GM12878 (cell line): Measurements from ENCODE around the gene TM9SF4. TPM values are rescaled to one million over a fixed set of nuclear protein-coding genes. Genes with fewer than 3 reads are reported as not detected.

Source experiments
- ATAC-seq: fragments of 200-7000 bp; cut with Tn5 transposase; 3 replicates; pipeline ENCODE4 v1.9.1; 2020; ENCODE audit warnings: mild to moderate bottlenecking, moderate library complexity
- BruUV-seq: library from RNA; stranded (reverse); fragments of 400-500 nt; replicated peaks from 2 replicates; lab custom pipeline; 2021; lab: Mats Ljungman, UMichigan
- CTCF ChIA-PET: fragments of 300-600 bp; sonication (Branson Sonifier 250); formaldehyde crosslinking; extraction: SDS; loops from one replicate; lab custom pipeline; 2021; ENCODE audit warnings: inconsistent platforms; lab: Yijun Ruan, JAX
- POLR2A ChIA-PET: fragments of 350-600 bp; formaldehyde crosslinking; extraction: SDS; loops from one replicate; lab custom pipeline; 2021; ENCODE audit warnings: inconsistent platforms; lab: Charles Lee
- RAD21 ChIA-PET: fragments of 300-600 bp; sonication (Branson Sonifier 250); formaldehyde crosslinking; loops from one replicate; lab custom pipeline; 2023; ENCODE audit warnings: antibody characterized with exemption; ENCODE audit not compliant: unreplicated experiment; lab: Charles Lee
- SMC1A ChIA-PET: fragments of 300-600 bp; sonication (Branson Sonifier 250); formaldehyde crosslinking; loops from one replicate; lab custom pipeline; 2023; ENCODE audit not compliant: unreplicated experiment, uncharacterized antibody; lab: Charles Lee
- DNase-seq: peaks from one replicate; pipeline ENCODE4 v3.0.0-alpha.2; 2011; ENCODE audit warnings: low read depth, low spot score
- FAIRE-seq: peaks from 3 replicates; lab custom pipeline; 2011; peaks lifted over from hg19 to GRCh38; lab: Jason Lieb, UNC
- H2AFZ ChIP-seq: 2 replicates; pipeline ENCODE4 v1.6.0; 2011; ENCODE audit warnings: low read depth, low read length, control low read depth; ENCODE audit not compliant: control insufficient read depth
- H3K27ac ChIP-seq: 2 replicates; pipeline ENCODE4 v1.5.1; 2011; ENCODE audit warnings: control low read depth; ENCODE audit not compliant: control insufficient read depth, insufficient read depth
- H3K27me3 ChIP-seq, 2 experiments: replicated peaks in 1 of 2; 2 replicates each; pipeline versions ENCODE4 v1.6.0 to v1.6.1; 2011; ENCODE audit warnings: low read length in 1 of 2; ENCODE audit not compliant: control insufficient read depth in 2 of 2, insufficient read depth in 2 of 2
- H3K36me3 ChIP-seq, 2 experiments: 2 replicates each; pipeline ENCODE4 v1.5.1; 2011; ENCODE audit warnings: low read length in 1 of 2; ENCODE audit not compliant: control insufficient read depth in 2 of 2, insufficient read depth in 2 of 2
- H3K4me1 ChIP-seq: 2 replicates; pipeline ENCODE4 v1.6.1; 2011; ENCODE audit warnings: mild to moderate bottlenecking, low read length, moderate library complexity, mixed read lengths; ENCODE audit not compliant: control insufficient read depth, insufficient read depth
- H3K4me2 ChIP-seq: 2 replicates; pipeline ENCODE4 v1.6.0; 2011; ENCODE audit warnings: control low read depth; ENCODE audit not compliant: control insufficient read depth, insufficient read depth
- H3K4me3 ChIP-seq: fragments of 200-600 bp; sonication (generic); 2 replicates; pipeline ENCODE4 v1.5.1; 2016
- H3K79me2 ChIP-seq: 2 replicates; pipeline ENCODE4 v1.6.0; 2011; ENCODE audit warnings: low read length; ENCODE audit not compliant: control insufficient read depth, insufficient read depth
- H3K9ac ChIP-seq: 2 replicates; pipeline ENCODE4 v1.8.0; 2011; ENCODE audit warnings: low read length, control low read depth, mixed read lengths; ENCODE audit not compliant: control insufficient read depth, insufficient read depth
- H3K9me3 ChIP-seq: replicated peaks from 3 replicates; pipeline ENCODE4 v1.5.1; 2011; ENCODE audit warnings: mild to moderate bottlenecking, low read length; ENCODE audit not compliant: control insufficient read depth, insufficient read depth
- H4K20me1 ChIP-seq: 2 replicates; pipeline ENCODE4 v1.6.0; 2011; ENCODE audit not compliant: control insufficient read depth, insufficient read depth
- BHLHE40 ChIP-seq, 2 experiments: fragments of 450-650 bp in 1 of 2; IDR thresholded peaks; 2 replicates each; pipeline ENCODE4 v1.6.1; 2011 to 2017; ENCODE audit warnings: low read depth in 2 of 2, borderline replicate concordance in 1 of 2, improper control_type of control experiment in 1 of 2, low read length in 1 of 2, mild to moderate bottlenecking in 1 of 2
- BRCA1 ChIP-seq: IDR thresholded peaks from 2 replicates; pipeline ENCODE4 v1.6.1; 2011; ENCODE audit warnings: low read depth, low read length, improper control_type of control experiment
- CHD1 ChIP-seq: IDR thresholded peaks from 2 replicates; pipeline ENCODE4 v1.6.1; 2012; ENCODE audit warnings: low read depth, low read length, improper control_type of control experiment
- FOXK2 ChIP-seq: fragments of 450-650 bp; IDR thresholded peaks from 2 replicates; pipeline ENCODE4 v1.6.1; 2017; ENCODE audit warnings: mild to moderate bottlenecking, moderate library complexity
- HDAC2 ChIP-seq: fragments of 200-600 bp; sonication (generic); IDR thresholded peaks from 2 replicates; pipeline ENCODE4 v1.6.1; 2017
- MTA3 ChIP-seq: IDR thresholded peaks from 2 replicates; pipeline ENCODE4 v1.6.1; 2012; ENCODE audit warnings: low read length, inconsistent platforms, borderline replicate concordance
- SIN3A ChIP-seq: IDR thresholded peaks from 2 replicates; pipeline ENCODE4 v1.6.1; 2012; ENCODE audit warnings: low read depth, low read length, improper control_type of control experiment
- WGBS: methylation state at CpG from one replicate; pipeline ENCODE4 v1.1.6; 2016; ENCODE audit warnings: low lambda C conversion rate; ENCODE audit not compliant: insufficient replicate concordance, insufficient coverage; ENCODE audit errors: missing lambda C conversion rate; 5-methylcytosine and 5-hydroxymethylcytosine counted together
- in situ Hi-C: fragments of 300-500 bp; cut with MboI; formaldehyde crosslinking; loops from 9 replicates; pipeline ENCODE4 v1.14.3; 2018; ENCODE audit warnings: mixed read lengths
- intact Hi-C: fragments of 100-400 bp; cut with micrococcal nuclease; formaldehyde crosslinking; loops from one replicate; pipeline ENCODE4 v1.14.2; 2022; ENCODE audit not compliant: unreplicated experiment
- polyA plus RNA-seq, 11 experiments: library from polyadenylated mRNA; depleted of rRNA in 4 of 11; unstranded in 6 of 11; stranded (reverse) in 5 of 11; fragments of >200 nt; fragmentation: Nextera tagmentation in 4 of 11; fragmentation: Illumina TruSeq in 1 of 11; extraction: Ambion mirVana in 4 of 11; extraction: Trizol in 1 of 11; gene quantifications; 1 replicate in 1 of 11; 2 replicates in 10 of 11; pipeline versions ENCODE4 v1.2.1 to v1.2.3, GENCODE V29; 2011 to 2016; ENCODE audit warnings: inconsistent platforms in 2 of 11, missing spikeins in 2 of 11, low read depth in 1 of 11
- total RNA-seq, 4 experiments: library from RNA; depleted of rRNA in 3 of 4; stranded (reverse); fragments of >200 nt in 3 of 4; fragmentation: Illumina TruSeq in 1 of 4; extraction: Trizol in 1 of 4; gene quantifications; 2 replicates each; pipeline versions ENCODE4 v1.2.1 to v1.2.3, GENCODE V29; 2013 to 2021

The TM9SF4 gene
- total and polyA plus RNA-seq, 10 of the 15 experiments (the other 5 are each of a cell fraction or from before 2014, with no cell fraction given) = 8.5 to 47.8 (median 24.3) TPM

GRCh38 chr20:32201296-32201976 is 91.9 kb downstream of the TM9SF4 start:
- DNase-seq (no peak), FAIRE-seq (no peak), ATAC-seq (no peak)
- Histone ChIP-seq H3K79me2 (peaks cover 58% of the 10 kb centered on the region), H3K27ac (no peak overlapping the region), H3K4me3 (no peak overlapping the region), H3K4me1 (peaks cover 17% of the 10 kb centered on the region), H3K4me2 (no peak overlapping the region), H4K20me1 (no peaks in the 10 kb centered on the region; the same call in 1 of the 2 replicates), H3K9ac (no peak overlapping the region), H3K36me3 (peaks cover 14 to 38% of the 10 kb centered on the region in 2 experiments), H2AFZ (no peak overlapping the region), H3K27me3 (no peaks in the 10 kb centered on the region), H3K9me3 (no peaks in the 10 kb centered on the region)
- intact Hi-C loops = no loop called here
- in situ Hi-C loops = no loop called here
- ChIA-PET RAD21 (interaction anchor here (0.6 kb wide), 1 partner anchor 84 kb away, joined by 4 read pairs; no protein-coding TSS in a partner anchor), CTCF (interaction anchor here (1.9 kb wide), 2 partner anchors 12 to 284 kb away, joined by 4 to 5 read pairs; no protein-coding TSS in a partner anchor), SMC1A (interaction anchor here (1.0 to 1.1 kb wide), 2 partner anchors 10 to 54 kb away, joined by 3 to 5 read pairs; no protein-coding TSS in a partner anchor)
- BruUV-seq = no TSS peak
- TF ChIP-seq CHD1 = no peak
- no peak for TF ChIP-seq HDAC2
- no peak for TF ChIP-seq SIN3A
- TF ChIP-seq BRCA1 = no peak
- TF ChIP-seq BHLHE40 (IDR thresholded peaks at IDR 0.05; ENCODE audit: borderline replicate concordance in 1 of 2, low read depth in 2 of 2, low read length in 1 of 2) = no peak
- TF ChIP-seq FOXK2 = no peak
- no peak for TF ChIP-seq MTA3
- TF ChIP-seq, all 136 proteins: peak for 0
- 98% methylated on average over 4 of the region's 4 CpGs for WGBS
- POLR2A ChIA-PET = no interaction called here
